ENCODE results near the gene USP25. TPM values are rescaled to one million over a fixed set of nuclear protein-coding genes. Genes with fewer than 3 reads are reported as not detected.

USP25 gene
- total and polyA plus RNA-seq, 2 of the 8 experiments (the other 6 are each of a cell fraction or from before 2014, with no cell fraction given), result 11.2 to 48.1 TPM

- TF ChIP-seq CEBPB (IDR thresholded peaks at IDR 0.05; ENCODE audit: low read depth, low read length), result no peak
- TF ChIP-seq JUND (IDR thresholded peaks at IDR 0.05; ENCODE audit: low read length), result no peak
- TF ChIP-seq RFX5 (IDR thresholded peaks at IDR 0.05; ENCODE audit: borderline replicate concordance, low read depth, low read length), result no peak
- no peak for TF ChIP-seq EZH2 (IDR thresholded peaks at IDR 0.05; ENCODE audit: low read depth, low read length, severe bottlenecking)
- TF ChIP-seq, protein P1, sequence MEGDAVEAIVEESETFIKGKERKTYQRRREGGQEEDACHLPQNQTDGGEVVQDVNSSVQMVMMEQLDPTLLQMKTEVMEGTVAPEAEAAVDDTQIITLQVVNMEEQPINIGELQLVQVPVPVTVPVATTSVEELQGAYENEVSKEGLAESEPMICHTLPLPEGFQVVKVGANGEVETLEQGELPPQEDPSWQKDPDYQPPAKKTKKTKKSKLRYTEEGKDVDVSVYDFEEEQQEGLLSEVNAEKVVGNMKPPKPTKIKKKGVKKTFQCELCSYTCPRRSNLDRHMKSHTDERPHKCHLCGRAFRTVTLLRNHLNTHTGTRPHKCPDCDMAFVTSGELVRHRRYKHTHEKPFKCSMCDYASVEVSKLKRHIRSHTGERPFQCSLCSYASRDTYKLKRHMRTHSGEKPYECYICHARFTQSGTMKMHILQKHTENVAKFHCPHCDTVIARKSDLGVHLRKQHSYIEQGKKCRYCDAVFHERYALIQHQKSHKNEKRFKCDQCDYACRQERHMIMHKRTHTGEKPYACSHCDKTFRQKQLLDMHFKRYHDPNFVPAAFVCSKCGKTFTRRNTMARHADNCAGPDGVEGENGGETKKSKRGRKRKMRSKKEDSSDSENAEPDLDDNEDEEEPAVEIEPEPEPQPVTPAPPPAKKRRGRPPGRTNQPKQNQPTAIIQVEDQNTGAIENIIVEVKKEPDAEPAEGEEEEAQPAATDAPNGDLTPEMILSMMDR (IDR thresholded peaks at IDR 0.05; ENCODE audit: control extremely low read depth in 1 of 3, insufficient read depth in 1 of 3, low read depth in 1 of 3, low read length in 3 of 3), result no peak
- TF ChIP-seq SAP30 (IDR thresholded peaks at IDR 0.05; ENCODE audit: insufficient read depth, insufficient replicate concordance, low read length), result no peak
- TF ChIP-seq ZNF274 (IDR thresholded peaks at IDR 0.05; ENCODE audit: borderline replicate concordance, extremely low read depth, low read length), result no peak
Measured at GRCh38 chr21:15852146-15852545, 122.4 kb downstream of the USP25 start (continued).

All from H1 (cell line).